NCI-H1417 (cell line): Measurements from ENCODE around the gene KRTAP10-9.
A peak's percentile ranks its signal among the peaks of the same experiment; 100 is the strongest.
"Not testable (repeated sequence)": the region's sequence is repeated elsewhere in the genome, so short reads cannot be mapped to it uniquely, and the experiment has no call there.

ENCODE experiments used
- DNase-seq, 3 experiments: peaks; one replicate each; lab custom pipeline; 2025; lab: John Stamatoyannopoulos, UW

Gene KRTAP10-9

DNA sequence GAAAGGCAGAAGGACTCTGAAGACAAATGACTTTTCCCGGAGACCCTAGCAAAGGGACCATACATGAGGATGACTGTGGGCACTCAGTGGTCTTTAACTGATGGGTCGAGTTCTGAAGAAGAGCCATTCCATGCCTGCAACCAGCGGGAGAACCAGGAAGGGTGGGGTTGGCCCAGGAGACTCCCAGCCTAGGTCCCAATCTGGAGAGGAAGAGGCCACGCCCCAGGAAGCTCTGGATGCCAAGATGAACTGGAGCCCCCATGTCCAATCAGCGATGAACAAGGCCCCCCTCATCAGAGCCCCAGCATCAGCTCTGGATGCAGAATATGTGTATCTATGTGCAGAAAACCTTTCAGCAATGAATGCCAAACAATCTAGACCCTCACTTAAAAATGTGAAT lies 13.9 kb downstream of the KRTAP10-9 start:
- DNase-seq: no peak

DNA sequence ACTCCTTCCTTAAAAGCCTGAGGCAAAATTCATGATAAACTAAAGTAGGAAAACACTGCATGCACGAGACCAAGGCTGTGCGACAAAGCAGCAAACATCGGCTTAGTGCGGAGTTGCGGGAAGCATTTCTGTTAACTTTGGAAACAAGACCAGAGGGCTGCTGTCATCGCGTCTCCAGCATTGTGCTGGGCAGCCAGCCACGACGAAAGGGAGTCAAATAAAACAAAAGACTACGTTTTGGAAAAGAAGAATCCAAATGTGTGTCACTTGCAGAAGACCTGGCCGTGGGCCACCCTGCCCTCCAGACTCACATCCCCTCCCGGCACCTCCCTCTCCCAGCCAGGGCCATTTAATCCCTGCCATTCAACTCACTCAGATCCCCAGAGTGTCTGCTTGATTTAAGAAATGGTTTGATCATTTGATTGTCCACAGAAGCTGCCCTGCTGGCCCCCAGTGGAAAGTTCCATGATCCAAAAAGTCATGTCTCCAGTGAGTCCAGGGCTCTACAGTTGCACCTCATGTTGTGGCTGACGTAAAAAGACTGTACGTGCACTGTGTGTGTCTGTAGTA lies 16.9 kb downstream of the KRTAP10-9 start:
- DNase-seq: peak in 1 of 3 experiments; percentile 16

DNA sequence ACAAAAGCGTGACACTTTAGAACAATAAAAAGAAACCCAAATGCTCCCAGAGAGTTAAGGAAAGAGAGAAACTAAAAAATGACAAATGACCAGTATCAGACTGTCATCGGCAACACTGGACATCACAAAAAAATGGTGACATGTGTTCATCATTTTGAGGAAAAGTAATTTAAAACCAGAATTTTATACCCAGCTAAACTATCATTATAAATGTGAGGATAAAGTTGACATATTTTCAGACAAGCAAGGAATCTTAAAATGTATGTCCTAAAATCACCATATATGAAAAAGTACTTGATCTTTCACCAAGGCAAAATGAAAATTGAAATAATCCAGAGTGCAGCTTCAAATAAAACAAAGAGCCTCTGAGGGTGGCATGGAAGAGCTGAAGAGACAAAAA lies 18.0 kb downstream of the KRTAP10-9 start:
- DNase-seq: no peak

DNA sequence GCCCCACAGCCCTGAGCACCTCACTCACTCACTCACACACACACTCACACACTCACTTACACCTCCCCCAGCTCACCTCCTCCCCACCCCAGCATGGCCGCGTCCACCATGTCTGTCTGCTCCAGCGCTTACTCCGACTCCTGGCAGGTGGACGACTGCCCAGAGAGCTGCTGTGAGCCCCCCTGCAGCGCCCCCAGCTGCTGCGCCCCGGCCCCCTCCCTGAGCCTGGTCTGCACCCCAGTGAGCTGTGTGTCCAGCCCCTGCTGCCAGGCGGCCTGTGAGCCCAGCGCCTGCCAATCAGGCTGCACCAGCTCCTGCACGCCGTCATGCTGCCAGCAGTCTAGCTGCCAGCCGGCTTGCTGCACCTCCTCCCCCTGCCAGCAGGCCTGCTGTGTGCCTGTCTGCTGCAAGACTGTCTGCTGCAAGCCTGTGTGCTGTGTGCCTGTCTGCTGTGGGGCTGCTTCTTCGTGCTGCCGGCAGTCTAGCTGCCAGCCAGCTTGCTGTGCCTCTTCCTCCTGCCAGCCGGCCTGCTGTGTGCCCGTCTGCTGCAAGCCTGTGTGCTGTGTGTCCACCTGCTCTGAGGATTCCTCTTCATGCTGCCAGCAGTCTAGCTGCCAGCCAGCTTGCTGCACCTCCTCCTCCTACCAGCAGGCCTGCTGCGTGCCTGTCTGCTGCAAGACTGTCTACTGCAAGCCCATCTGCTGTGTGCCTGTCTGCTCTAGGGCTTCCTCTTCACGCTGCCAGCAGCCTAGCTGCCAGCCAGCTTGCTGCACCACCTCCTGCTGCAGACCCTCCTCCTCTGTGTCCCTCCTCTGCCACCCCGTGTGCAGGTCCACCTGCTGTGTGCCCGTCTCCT lies 19.7 kb downstream of the KRTAP10-9 start, which contains the start of gene KRTAP10-11:
TSS of gene KRTAP10-11 (plus strand) at position 49 of the 856 bp plus-strand sequence. CDS start at position 94, 45 bp downstream.
- DNase-seq: peak in 2 of 3 experiments; percentile 39 to 55

DNA sequence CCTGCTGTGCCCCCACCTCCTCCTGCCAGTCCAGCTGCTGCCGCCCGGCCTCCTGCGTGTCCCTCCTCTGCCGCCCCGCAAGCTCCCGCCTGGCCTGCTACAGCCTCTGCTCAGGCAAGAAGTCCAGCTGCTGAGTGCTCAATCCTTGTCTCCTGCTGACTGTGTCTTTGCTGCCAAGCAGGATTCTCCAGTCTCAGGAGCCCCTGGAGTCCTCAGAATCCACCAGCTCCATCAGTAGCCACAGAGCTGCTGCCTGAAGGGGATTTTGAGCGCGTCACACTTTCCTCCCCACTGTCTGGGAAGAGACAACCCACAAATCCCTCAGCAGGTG lies 20.3 kb downstream of the KRTAP10-9 start:
- DNase-seq: peak in 2 of 3 experiments; percentile 69 to 87

DNA sequence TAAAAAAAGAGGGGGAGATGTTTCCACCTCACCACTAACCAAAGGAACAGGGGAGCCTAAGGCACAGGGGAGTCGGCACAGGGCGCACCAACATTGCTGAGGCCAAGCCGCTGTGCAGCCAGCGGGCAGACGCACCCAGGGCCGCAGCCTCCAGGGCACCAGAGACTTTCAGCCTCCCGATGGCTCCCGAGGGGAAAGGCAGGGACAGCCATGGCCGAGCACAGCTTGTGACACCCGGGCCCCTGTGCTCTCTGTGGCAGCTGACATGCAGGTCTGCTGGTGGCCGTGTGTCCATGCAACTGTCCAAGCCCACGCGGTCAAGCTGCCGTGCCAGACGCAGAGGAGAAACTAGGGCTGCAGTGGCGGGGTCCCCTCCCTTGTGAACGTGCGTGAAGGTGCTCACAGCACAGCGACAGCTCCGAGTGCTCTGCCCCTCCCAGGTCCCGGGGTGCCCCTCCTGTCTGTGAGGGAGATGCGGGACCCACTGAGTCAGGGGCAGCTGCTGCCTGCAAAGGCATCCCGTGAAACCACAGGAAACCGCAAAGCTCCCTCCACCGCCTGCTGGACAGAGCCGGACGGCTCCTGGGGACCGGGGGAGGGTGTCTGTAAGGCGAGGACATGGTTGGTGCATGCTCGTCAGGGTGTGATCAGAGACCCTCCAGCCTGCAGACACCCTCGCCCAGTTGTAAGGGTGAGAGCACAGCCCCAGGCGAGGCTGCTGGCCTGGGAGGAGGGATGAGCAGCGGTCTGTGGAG lies 21.8 kb downstream of the KRTAP10-9 start:
- no peak for DNase-seq

DNA sequence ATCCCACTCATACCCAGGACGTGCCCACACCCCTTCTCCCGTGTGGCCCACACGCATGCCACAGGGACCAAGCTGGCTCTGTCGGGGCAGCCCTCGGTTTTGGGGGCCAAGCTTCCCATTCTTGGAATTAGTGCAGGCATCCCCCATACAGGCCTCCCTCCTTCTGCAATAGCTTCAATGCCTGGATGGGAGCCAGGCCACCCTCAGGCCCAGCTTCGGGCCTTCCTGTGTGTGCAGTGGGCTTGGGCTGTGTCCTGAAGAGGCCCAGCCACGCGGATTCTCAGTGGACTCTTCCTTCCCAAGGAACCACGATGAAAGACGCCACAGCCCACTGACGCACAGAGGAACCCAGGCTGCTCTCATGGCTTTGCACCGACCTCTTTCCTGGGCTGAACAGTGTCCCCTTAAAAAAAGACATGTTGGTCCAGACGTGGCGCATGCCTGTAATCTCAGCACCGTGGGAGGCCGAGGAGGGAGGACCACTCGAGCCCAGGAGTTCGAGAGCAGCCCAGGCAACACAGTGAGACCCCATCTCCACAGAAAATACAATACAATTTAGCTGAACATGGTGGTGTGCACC lies 22.7 kb downstream of the KRTAP10-9 start:
- no peak for DNase-seq

DNA sequence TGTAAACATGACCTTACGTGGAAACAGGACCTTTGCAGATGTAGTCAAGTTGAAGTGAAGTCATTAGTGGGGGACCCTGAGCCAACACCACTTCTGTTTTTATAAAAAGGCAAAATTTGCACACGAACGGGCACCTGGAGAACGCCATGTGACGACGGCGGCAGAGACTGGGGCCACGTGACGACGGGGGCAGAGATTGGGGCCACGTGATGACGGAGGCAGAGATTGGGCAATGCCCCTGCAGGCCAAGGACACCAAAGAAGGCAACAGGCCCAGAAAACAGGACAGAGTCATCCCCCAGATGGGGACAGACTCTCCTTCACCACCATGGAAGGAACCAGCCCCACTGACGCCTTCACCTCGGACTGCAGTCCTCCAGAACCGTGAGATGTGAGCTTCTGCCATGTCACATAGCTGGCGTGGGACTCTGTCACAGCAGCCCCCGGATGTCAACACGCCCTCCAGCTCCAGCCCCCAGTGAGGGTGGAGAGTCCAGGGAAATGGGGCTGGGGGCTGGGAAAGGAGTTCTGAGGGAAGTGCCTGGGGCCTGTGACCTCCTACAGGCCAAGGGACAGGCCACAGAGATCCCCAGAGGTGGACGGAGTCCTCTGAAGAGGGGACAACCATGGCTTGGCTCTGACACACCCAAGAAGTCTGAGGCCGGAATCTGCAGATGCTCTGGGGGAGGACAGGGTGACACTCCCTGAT lies 23.5 kb downstream of the KRTAP10-9 start:
- no peak for DNase-seq

DNA sequence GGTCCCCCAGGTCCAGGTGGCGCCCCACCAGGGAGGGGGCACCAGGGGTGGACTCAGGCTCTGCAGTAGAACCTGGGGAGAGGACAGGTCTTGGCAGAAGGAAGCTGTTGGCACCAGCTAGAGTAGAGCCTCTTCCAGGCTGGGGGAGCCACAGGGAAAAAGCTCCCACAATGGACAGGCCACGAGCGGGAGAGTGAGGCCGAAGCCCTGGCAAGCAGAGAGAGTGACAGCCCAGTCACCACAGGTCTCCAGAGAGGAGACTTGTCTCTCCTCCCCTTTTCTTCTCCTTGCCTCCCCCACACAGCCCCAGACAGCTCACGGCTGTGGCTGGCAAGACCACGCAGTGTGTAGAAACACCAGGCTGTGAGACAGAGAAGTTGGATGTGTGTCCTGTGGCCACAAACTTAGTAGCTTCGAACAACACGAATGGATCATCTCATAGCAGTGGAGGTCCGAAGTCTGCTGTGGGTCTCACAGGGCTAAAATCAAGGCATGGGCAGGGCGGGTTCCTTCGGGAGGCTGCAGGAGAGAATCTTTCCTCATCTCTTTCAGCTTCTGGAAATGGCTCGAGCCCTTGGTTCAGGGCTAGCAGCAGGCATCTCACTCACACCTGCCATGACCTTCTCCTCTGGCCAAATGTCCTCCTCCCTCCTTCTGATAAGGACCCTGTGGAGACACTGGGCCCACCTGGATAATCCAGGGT lies 24.2 kb downstream of the KRTAP10-9 start:
- DNase-seq: no peak

DNA sequence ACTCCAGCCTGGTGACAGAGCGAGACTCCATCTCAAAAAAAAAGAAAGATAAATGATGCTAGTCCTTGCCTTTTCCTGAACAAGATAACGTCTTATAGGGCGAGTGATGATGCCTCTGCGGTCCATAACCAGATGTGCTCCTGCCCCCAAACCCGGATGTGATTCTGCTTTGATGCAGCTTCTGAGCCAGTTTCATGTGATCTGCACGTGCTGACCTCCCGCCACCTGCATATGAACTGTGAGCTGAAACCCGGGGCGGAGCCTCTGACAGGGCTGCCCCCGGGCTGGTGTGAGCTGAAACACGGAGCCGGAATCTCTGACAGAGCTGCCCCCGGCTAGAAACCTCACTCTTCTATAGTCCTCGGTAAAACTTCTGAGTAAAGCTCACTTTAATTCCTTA lies 26.2 kb downstream of the KRTAP10-9 start:
- DNase-seq: peak in 2 of 3 experiments; percentile 71 to 85

DNA sequence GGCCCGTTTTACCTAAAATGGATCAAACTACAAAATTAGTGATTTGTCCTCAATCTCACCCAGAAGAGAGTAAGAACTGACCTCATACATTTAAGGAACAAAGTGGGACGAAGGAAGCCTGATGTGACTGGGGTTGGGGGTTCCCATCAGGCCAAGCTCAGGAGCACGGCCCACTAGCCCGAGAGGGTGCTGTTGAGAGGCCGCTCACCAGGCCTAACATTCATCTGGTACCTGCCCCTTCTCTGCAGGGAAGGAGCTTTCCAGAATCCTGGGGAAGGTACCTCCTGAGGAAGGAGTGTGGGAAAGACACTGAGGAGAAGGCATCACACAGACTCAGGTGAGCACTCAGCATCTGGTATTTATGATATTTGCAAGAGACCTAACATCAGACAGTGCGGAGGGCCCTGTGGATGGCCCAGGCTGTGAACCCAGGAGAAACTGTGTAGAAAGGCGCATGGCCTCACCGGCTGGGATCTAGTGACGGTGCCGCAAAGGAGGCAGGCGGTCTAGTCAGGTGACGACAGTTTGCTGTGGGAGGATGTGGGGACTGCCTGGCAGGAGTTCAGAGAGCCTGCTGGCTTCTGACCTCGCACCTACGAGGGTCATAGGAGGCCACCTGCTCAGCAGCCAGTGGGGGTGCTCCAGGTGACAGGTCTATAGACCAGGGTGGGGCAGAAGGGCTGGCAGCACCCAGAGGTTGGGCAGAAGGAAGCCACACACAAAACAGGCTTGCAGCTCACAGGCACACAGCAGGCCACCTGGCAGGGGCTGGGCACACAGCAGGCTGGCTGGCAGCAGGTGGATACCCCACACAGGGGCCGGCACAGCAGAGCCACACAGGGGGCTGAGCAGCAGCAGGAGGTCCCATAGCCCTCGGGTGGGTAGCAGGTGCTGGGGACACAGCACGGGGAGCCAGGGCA lies 27.0 kb downstream of the KRTAP10-9 start:
- peak in 2 of 3 experiments; percentile 91 to 95 for DNase-seq

DNA sequence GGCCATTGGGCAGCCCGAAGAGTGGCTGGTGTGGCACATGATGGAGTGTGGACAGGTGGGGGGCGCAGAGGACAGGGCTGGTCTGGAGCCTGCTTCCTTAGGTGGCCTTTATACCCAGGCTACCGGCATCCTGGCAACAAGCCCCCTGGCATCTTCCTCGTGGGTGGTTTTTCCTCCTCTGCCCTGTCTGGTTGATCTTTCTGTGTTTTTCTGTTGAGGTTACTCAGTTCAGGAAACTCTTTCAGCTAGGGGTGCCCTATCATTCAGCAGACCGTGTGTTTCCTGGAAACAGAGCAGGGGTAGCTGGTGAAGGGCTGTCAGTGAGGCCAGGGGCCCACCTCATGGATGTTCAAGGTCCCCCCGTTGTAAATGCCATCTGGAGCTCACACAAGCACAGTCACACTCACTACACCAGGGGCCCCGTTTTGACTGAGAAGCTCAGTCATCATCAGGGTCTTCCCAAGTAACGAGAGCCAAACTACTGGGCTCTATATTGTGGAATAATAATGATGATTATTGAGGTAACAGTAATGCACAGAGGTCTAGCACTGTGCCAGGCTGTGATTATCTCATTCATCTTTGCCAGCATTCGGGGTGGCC lies 27.8 kb downstream of the KRTAP10-9 start, which contains the start of gene KRTAP12-4:
TSS of gene KRTAP12-4 (minus strand) at position 84 of the 600 bp plus-strand sequence. CDS start at position 39, 45 bp downstream.
- no peak for DNase-seq

DNA sequence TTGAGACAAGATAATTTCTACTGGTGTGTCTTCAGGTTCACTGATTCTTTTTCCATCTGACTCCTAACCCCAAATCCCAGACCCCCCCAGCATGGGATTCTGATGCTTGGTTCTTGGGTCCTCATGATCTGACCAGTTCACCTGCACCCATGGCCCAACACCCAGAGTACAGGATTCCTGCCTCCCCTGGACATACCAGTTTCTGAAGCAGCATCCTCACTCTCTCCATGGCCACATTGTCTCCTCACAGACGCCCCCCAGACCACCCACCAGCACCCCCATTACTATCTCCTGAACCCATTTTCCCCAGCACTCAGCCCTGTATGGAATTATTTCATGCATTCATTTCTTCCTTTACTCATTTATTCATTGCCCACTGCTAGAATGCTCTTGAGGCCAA lies 30.0 kb downstream of the KRTAP10-9 start:
- DNase-seq: no peak

DNA sequence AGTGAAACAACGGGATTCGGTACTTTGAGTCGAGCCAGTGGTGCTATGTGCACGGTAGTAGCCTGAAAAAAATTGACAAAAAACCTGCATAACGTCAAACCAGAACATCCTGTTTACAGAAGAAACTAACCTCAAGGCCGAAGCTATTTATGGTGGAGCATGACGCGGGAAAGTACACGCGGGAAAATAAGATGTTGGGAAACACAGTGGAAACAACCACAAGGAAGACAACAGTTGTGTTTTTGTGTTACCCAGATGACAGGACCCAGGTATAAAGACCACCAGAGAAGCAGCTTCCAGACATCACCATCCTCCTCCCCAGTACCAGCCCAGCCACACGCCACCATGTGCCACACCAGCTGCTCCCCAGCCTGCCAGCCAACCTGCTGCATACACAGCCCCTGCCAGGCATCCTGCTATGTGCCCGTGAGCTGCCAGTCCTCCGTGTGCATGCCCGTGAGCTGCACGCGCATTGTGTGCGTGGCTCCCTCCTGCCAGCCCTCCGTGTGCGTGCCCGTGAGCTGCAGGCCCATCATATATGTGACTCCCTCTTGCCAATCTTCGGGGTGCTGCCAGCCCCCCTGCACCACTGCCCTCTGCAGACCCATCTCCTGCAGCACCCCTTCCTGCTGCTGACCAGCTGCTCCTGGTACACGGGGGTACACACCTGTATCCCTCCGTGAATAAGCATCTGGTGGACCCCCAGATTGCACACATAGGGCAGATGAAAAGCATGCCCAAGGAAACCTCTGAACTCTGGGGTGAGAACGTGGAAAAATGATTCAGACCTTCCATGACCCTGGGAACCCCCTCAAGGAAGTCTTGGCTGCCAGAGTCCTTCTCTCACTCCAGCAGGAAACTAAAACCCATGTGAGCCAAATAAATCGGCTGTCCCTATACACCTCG lies 31.0 kb downstream of the KRTAP10-9 start, which contains the start of gene KRTAP12-3:
TSS of gene KRTAP12-3 (plus strand) at position 298 of the 906 bp plus-strand sequence. CDS start at position 346, 48 bp downstream.
- no peak for DNase-seq

DNA sequence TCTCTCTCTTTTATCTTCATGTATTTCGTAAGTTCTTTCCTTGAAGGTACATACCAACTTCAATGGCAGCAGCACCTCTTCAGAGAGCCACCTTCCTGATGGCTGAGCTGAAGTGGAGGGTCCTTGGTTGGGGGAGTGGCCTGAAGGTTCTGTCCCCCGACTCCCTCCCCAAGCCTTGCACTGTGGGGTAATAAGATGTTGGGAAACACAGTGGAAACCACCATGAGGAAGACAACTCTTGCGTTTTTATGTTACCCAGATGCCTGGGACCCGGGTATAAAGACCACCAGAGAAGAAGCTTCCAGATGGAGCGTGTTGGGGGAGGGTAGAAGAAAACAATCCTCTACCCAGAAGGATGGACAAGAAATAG lies 31.6 kb downstream of the KRTAP10-9 start:
- DNase-seq: no peak

DNA sequence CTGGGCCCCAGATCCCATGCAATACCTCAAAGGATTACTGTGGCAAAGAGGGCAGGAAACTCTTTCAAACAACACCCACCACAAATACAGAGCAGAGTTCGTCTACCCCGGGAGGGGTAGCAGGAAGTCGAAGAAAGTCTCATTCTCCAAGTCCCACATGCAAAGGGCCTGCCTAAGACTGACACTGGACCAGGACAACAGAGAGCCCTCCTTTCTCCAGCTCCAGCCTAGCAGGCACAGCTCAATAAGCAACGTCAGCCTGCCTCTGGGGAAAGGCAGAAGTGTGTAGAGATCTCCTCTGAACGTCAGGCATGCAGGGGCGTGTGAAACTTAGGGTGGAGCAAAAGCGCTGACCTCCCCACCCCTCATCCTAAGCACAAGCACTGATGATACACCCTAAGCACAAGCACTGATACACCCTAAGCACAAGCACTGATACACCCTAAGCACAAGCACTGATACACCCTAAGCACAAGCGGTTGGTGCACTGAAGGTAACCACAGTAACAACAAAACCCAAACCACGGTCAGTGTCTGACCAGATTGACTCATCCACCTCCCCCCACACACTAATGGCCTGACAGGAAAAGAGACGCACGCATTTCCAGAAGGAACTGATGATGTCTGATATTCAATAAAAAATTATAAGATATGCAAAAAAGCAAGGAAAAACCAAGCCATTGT lies 32.2 kb downstream of the KRTAP10-9 start:
- DNase-seq: no peak

DNA sequence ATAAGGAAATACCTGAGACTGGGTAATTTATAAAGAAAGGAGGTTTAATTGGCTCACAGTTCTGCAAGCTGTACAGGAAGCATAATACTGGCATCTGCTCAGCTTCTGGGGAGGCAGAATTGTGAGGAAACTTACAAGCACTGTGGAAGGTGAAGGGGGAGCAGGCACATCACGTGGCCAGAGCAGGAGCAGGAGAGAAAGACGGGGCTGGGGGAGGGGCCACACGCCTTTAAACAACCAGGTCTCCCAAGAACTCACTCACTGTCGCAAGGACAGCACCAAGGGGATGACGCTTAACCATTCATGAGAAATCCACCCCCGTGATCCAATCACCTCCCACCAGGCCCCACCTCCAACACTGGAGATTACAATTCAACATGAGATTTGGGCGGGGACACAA lies 34.7 kb downstream of the KRTAP10-9 start:
- not testable (repeated sequence) for DNase-seq

DNA sequence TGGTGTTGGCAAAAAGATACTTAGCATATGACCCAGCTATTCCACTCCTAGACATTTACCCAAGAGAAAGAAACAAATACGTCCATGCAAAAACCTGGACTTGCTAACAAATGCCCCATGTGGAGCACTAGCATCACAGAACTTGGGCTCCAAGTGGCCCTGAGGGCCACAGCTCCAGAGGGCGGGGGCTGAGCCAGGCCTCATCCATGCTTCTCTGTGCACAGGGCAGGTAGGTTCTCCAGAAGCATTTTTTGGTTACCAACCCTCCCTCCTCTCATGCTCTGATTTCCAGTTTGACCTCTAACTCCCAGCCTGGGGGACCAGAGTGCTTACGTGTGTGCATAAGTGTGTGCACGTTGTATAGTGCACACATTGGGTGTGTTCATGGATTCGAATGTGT lies 37.8 kb downstream of the KRTAP10-9 start:
- no peak for DNase-seq
